Stimulated activated CD8-positive, alpha-beta memory T cell treated with anti-CD3 and anti-CD28 coated beads, Interleukin-7, amount 100 ng/mL, for 1 hour (primary cell): Measurements from ENCODE around the gene MGAT4A.

Experiments
- DNase-seq, 2 donors: peaks; one replicate each; pipeline ENCODE4 v3.0.0-alpha.2; 2020; ENCODE audit warnings: low read depth in 2 of 2

Gene MGAT4A

DNA sequence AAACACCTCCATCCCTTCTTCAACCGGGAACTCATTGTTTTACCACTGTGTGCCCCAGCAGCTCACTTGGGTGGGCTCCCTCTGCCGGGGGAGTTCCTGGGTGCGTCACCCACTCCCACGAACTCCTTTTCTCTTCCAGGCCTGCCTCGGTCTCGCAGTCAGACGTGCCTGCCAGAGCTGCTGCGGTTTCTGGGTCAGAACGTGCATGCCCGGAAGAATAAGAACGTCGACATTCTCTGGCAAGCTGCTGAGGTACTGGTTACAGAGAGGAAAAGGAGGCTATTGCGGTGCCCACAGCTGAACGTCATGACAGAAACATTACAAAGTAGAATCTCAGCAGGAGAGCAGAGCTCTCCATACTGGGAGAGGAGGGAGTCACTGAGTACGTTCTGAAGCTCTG, 158.3 kb downstream of the MGAT4A start:
- no peak for DNase-seq

DNA sequence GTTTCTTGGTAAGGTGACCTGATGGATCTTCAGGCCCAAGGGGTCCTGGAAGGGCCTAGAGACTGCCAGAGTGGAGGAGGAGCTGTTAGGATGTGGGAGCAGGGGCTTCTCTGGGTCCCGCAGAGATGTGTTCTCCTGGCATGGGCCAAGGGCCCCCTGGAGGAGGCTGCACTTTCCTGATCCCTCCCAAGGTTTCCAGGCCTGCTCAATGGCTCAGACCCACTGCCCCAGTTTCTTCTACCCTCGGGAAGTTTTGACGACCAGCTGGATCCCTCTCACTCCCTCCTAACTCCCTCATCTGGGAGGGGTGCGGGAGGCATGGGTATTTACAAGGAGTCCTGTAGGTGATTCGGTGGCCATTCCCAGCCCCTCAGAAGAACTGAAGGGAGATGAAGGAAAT, 158.7 kb downstream of the MGAT4A start:
- DNase-seq: no peak

DNA sequence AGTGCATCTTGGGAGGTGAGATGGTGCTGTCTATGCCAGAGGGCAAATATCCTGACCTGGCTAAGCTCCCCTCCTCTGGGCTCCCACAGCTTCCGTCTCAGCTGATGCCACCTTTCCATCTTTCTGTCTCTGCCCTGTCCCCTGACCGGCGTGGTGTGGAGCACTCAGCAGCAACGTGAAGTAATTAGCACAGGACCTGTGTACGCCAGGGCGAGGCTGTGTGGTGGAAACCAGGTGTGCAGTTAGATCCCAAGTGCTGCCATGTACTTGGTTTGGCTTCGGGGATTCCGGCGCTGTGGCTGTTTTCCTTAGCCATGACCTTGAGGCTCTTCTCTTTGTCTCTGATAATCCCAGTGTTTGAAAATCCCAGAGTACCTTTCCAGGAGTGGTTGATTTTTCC, 159.1 kb downstream of the MGAT4A start:
- DNase-seq: no peak

DNA sequence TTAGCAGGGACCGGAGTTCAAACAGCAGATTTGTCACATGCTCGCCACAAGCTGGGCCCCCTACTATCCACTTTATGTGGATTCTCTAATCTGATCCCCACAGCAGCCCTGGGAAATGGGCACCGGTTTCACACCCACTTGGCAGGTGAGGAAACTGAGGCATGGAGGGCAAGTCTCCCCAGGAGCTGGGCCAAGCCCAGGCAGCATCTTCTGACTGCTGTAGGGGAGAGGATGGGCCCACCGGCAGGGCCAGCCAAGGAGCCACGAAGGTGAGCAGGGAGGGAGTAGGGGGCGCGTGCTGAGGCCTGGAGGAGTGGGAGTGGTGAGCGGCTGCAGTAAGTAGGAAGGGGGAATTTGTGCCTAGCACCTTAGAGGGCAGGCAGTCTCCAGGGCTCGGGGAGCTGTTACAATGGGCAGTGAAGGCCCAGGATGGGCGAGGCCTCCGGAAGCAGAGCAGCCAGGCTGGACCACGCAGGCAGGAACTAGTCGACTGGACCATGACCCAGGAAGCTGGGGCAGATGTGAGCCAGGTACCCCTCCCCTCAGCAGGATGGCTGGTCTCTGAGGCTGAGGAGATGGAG, 159.7 kb downstream of the MGAT4A start:
- no peak for DNase-seq

DNA sequence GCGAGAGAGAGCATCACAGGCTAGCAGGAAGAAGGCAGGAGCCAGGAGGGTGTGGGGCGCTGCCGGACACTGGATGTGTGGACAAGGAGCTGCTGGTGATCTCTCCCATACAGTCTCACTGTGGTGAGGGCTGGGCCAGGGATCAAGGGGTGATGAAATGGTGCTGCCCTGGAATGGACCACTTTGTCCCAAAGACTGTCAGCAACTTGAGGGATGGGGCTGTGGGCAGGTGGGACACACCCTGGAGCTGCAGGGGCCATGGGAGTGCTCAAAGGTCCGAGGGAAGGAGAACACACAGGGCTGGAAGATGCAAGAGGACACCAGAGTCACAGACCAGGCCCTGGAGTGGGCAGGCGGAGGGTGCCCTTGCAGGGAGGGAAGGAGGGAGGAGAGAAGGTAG, 160.6 kb downstream of the MGAT4A start:
- no peak for DNase-seq

DNA sequence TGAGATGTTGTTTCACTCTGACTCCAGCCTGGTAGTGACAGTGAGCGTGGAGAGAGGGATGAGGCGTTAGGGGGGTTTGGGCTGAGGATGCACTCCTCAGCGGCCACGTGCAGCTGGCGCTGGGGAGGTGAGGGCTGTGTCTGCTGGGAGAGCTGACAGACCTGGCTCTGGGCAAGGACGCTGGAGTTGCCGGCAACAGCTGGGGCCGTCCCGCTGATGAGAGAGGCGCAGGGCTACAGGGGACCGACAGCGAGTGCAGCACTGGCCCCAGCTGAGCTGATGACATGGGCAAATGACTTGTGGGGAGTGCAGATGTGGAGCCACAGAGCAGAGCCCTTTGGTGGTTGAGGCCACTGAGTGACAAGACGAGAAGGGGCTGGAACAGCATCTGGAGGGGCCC, 161.0 kb downstream of the MGAT4A start:
- no peak for DNase-seq

DNA sequence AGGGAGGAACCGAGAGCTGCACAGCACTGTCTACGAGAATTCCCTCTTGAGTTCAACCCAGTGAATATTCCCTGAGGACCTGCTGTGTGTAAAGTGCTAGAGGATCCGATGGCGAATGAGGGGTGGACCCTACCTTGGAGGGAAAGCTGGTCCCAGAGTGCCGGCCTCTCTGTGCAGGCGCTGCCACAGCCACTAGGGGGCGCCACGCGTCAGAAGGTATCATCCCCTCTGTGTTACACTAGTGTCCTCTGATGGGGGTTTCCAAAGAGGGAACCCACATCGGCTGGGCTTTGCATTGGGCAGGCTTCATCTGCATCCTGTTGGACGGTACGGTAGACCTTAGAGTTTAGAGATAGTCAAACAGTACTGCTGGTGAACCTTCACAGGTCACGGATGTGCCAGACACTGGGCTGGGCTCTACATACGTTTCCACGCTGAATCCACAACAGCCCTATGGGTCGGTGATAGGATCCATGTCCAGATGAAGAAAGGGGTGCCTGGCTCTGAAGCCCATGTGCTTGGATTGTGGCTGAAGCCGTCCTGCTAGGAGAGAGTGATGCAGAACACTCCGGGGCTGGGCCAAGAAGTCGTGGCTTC, 161.6 kb downstream of the MGAT4A start:
- DNase-seq: peak; percentile 34 to 58
